A549 (cell line): Measurements from ENCODE around the gene PITX1.

Experiments
- CEBPB ChIP-seq, 2 experiments: fragments of >200 bp in 1 of 2; sonication (Bioruptor Twin) in 1 of 2; formaldehyde crosslinking in 1 of 2; IDR thresholded peaks; 2 replicates each; pipeline ENCODE4 v1.6.1; 2012 to 2016
- CHD4 ChIP-seq: fragments of 200-600 bp; sonication (generic); IDR thresholded peaks from 2 replicates; pipeline ENCODE4 v1.6.1; 2016; ENCODE audit warnings: antibody characterized with exemption, mild to moderate bottlenecking, borderline replicate concordance
- EP300 ChIP-seq, 2 experiments: fragments of >200 bp; sonication (Bioruptor Twin); formaldehyde crosslinking; IDR thresholded peaks; 2 replicates in 1 of 2; 3 replicates in 1 of 2; pipeline ENCODE4 v1.6.1; 2016 to 2017
- ESRRA ChIP-seq: fragments of 150-350 bp; IDR thresholded peaks from 2 replicates; pipeline ENCODE4 v1.6.1; 2014; ENCODE audit warnings: mild to moderate bottlenecking, low read length, borderline replicate concordance
- FOSL2 ChIP-seq, 2 experiments: fragments of 450-650 bp in 1 of 2; fragments of >200 bp in 1 of 2; sonication (Bioruptor Twin) in 1 of 2; formaldehyde crosslinking; IDR thresholded peaks; 2 replicates each; pipeline versions ENCODE4 v1.5.0 to v1.6.1; 2016 to 2020; ENCODE audit warnings: mild to moderate bottlenecking in 1 of 2, moderate library complexity in 1 of 2
- HOXA7 ChIP-seq: fragments of 250-450 bp; sonication (Bioruptor Pico); IDR thresholded peaks from 2 replicates; pipeline ENCODE4 v1.5.0; 2020; ENCODE audit warnings: mild to moderate bottlenecking, moderate library complexity
- JUN ChIP-seq, 2 experiments: fragments of >200 bp; sonication (Bioruptor Twin); formaldehyde crosslinking; IDR thresholded peaks; 2 replicates in 1 of 2; 3 replicates in 1 of 2; pipeline ENCODE4 v1.6.1; 2016 to 2017
- MYC ChIP-seq: IDR thresholded peaks from 2 replicates; pipeline ENCODE4 v1.6.1; 2012; ENCODE audit warnings: mild to moderate bottlenecking, inconsistent platforms, low read length, improper control_type of control experiment, borderline replicate concordance
- POLR2A ChIP-seq: IDR thresholded peaks from 2 replicates; pipeline ENCODE4 v1.6.1; 2012; ENCODE audit warnings: mild to moderate bottlenecking, low read length
- RNF2 ChIP-seq: fragments of 200-600 bp; sonication (generic); IDR thresholded peaks from 2 replicates; pipeline ENCODE4 v1.6.1; 2016; ENCODE audit warnings: low read depth, mild to moderate bottlenecking, antibody characterized with exemption, moderate library complexity, borderline replicate concordance
- USF2 ChIP-seq: fragments of 450-650 bp; IDR thresholded peaks from 2 replicates; pipeline ENCODE4 v1.6.1; 2014; ENCODE audit warnings: antibody characterized with exemption
- TF ChIP-seq, protein P1 (sequence below): fragments of >200 bp; sonication (Bioruptor Twin); formaldehyde crosslinking; IDR thresholded peaks from 3 replicates; pipeline ENCODE4 v1.5.1; 2016
- TF ChIP-seq, protein P2 (sequence below): IDR thresholded peaks from 2 replicates; pipeline ENCODE4 v1.6.1; 2012

- TF ChIP-seq RNF2, result no peak
- TF ChIP-seq, protein P1, sequence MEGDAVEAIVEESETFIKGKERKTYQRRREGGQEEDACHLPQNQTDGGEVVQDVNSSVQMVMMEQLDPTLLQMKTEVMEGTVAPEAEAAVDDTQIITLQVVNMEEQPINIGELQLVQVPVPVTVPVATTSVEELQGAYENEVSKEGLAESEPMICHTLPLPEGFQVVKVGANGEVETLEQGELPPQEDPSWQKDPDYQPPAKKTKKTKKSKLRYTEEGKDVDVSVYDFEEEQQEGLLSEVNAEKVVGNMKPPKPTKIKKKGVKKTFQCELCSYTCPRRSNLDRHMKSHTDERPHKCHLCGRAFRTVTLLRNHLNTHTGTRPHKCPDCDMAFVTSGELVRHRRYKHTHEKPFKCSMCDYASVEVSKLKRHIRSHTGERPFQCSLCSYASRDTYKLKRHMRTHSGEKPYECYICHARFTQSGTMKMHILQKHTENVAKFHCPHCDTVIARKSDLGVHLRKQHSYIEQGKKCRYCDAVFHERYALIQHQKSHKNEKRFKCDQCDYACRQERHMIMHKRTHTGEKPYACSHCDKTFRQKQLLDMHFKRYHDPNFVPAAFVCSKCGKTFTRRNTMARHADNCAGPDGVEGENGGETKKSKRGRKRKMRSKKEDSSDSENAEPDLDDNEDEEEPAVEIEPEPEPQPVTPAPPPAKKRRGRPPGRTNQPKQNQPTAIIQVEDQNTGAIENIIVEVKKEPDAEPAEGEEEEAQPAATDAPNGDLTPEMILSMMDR, result no peak
- TF ChIP-seq, protein P2, sequence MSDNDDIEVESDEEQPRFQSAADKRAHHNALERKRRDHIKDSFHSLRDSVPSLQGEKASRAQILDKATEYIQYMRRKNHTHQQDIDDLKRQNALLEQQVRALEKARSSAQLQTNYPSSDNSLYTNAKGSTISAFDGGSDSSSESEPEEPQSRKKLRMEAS, result no peak
- no peak for TF ChIP-seq POLR2A
- no peak for TF ChIP-seq CHD4
- TF ChIP-seq EP300 (IDR thresholded peaks at IDR 0.05), result no peak
- TF ChIP-seq MYC, result no peak
- no peak for TF ChIP-seq USF2
- TF ChIP-seq JUN (IDR thresholded peaks at IDR 0.05), result no peak
- TF ChIP-seq CEBPB (IDR thresholded peaks at IDR 0.05), result no peak
- TF ChIP-seq ESRRA, result no peak
- TF ChIP-seq HOXA7 (CRISPR knock-in tag), result no peak
- TF ChIP-seq FOSL2 (IDR thresholded peaks at IDR 0.05), result no peak
- no peak for TF ChIP-seq FOSL2 (CRISPR knock-in tag; IDR thresholded peaks at IDR 0.05)
These were observed 26.0 kb upstream of the PITX1 start for GRCh38 chr5:135060021-135060420.
